ENCODE measurements around the gene SLX4IP. TPM values are rescaled to one million over a fixed set of nuclear protein-coding genes. Genes with fewer than 3 reads are reported as not detected.
A peak's percentile ranks its signal among the peaks of the same experiment; 100 is the strongest.

SLX4IP gene
- total and polyA plus RNA-seq, 2 of the 13 experiments (the other 11 are each of a cell fraction or from before 2014, with no cell fraction given), result 3.6 to 7.3 TPM

- TF ChIP-seq ARID5B (CRISPR knock-in tag; IDR thresholded peaks at IDR 0.05) (peak; percentile 98), JUNB (CRISPR knock-in tag; IDR thresholded peaks at IDR 0.05; ENCODE audit: borderline replicate concordance) (peak; percentile 82; the same call in 1 of the 2 replicates), SMC3 (IDR thresholded peaks at IDR 0.05; ENCODE audit: low read length) (peak; percentile 12; the same call in 1 of the 2 replicates), ZNF24 (IDR thresholded peaks at IDR 0.05) (peak; percentile 72; the same call in 1 of the 2 replicates), RBFOX2 (IDR thresholded peaks at IDR 0.05; ENCODE audit: low read depth, low read length) (peak; percentile 52; the same call in 1 of the 2 replicates), HNF4A (CRISPR knock-in tag; IDR thresholded peaks at IDR 0.05) (peak; percentile 88), ZNF503 (CRISPR knock-in tag; IDR thresholded peaks at IDR 0.05) (peak; percentile 88; the same call in 1 of the 2 replicates), RORA (CRISPR knock-in tag; IDR thresholded peaks at IDR 0.05) (peak; percentile 99), ZNF383 (CRISPR knock-in tag; IDR thresholded peaks at IDR 0.05; ENCODE audit: borderline replicate concordance) (no peak), ZNF12 (CRISPR knock-in tag; IDR thresholded peaks at IDR 0.05) (peak; percentile 73; the same call in 1 of the 2 replicates), ZNF558 (CRISPR knock-in tag; IDR thresholded peaks at IDR 0.05; ENCODE audit: borderline replicate concordance) (no peak), GATAD2A (CRISPR knock-in tag; IDR thresholded peaks at IDR 0.05) (peak; percentile 95), ZNF614 (CRISPR knock-in tag; IDR thresholded peaks at IDR 0.05; ENCODE audit: borderline replicate concordance) (peak; percentile 97), SATB2 (CRISPR knock-in tag; IDR thresholded peaks at IDR 0.05) (peak; percentile 72; the same call in 1 of the 2 replicates), ZBTB43 (CRISPR knock-in tag; conservative IDR thresholded peaks at IDR 0.05) (peak; percentile 17; the same call in 1 of the 2 replicates), TOE1 (CRISPR knock-in tag; IDR thresholded peaks at IDR 0.05) (no peak), ARID2 (CRISPR knock-in tag; IDR thresholded peaks at IDR 0.05; ENCODE audit: borderline replicate concordance) (no peak), NR2C2 (CRISPR knock-in tag; IDR thresholded peaks at IDR 0.05; ENCODE audit: borderline replicate concordance) (peak; percentile 85), ZNF337 (CRISPR knock-in tag; IDR thresholded peaks at IDR 0.05; ENCODE audit: borderline replicate concordance, low read depth) (no peak), ZNF138 (CRISPR knock-in tag; IDR thresholded peaks at IDR 0.05; ENCODE audit: low read depth) (no peak), ZNF672 (CRISPR knock-in tag; IDR thresholded peaks at IDR 0.05) (no peak), KDM4B (CRISPR knock-in tag; IDR thresholded peaks at IDR 0.05) (peak; percentile 67; the same call in 1 of the 2 replicates), PHF21A (CRISPR knock-in tag; IDR thresholded peaks at IDR 0.05) (peak; percentile 98), SP140L (CRISPR knock-in tag; IDR thresholded peaks at IDR 0.05; ENCODE audit: borderline replicate concordance) (0 out of 2 replicates have a peak, but pooled peaks have one; percentile 64)
These were observed 105.8 kb downstream of the SLX4IP start (continued) for GRCh38 chr20:10540636-10541493.
